NCI-H345 (cell line): Measurements from ENCODE around the gene KLHDC9.

Experiments used
- DNase-seq: peaks from one replicate; lab custom pipeline; 2025; lab: John Stamatoyannopoulos, UW

The KLHDC9 gene

GRCh38 chr1:161131523-161132409 lies 33.6 kb downstream of the KLHDC9 start:
- DNase-seq = no peak

GRCh38 chr1:161132410-161133219 lies 34.5 kb downstream of the KLHDC9 start, which contains the start of gene DEDD:
Gene DEDD (minus strand): TSS chr1:161132667. CDS start chr1:161124462, 8,205 bp downstream.
- peak; percentile 96 for DNase-seq

- DNase-seq = no peak
Measured at GRCh38 chr1:161133220-161133740, 35.1 kb downstream of the KLHDC9 start.

GRCh38 chr1:161137881-161138280 lies 39.7 kb downstream of the KLHDC9 start:
- no peak for DNase-seq

- no peak for DNase-seq
Measured at GRCh38 chr1:161138431-161138830, 40.3 kb downstream of the KLHDC9 start.

- DNase-seq = peak; percentile 13
Measured at GRCh38 chr1:161139766-161140165, 41.6 kb downstream of the KLHDC9 start.

GRCh38 chr1:161140755-161141400 lies 42.7 kb downstream of the KLHDC9 start:
- DNase-seq = no peak

- DNase-seq = no peak
Measured at GRCh38 chr1:161145832-161146231, 47.7 kb downstream of the KLHDC9 start.
